Measurements from ENCODE around the gene SULF2.
"Not testable (repeated sequence)": the region's sequence is repeated elsewhere in the genome, so short reads cannot be mapped to it uniquely, and the experiment has no call there.

The SULF2 gene

DNA sequence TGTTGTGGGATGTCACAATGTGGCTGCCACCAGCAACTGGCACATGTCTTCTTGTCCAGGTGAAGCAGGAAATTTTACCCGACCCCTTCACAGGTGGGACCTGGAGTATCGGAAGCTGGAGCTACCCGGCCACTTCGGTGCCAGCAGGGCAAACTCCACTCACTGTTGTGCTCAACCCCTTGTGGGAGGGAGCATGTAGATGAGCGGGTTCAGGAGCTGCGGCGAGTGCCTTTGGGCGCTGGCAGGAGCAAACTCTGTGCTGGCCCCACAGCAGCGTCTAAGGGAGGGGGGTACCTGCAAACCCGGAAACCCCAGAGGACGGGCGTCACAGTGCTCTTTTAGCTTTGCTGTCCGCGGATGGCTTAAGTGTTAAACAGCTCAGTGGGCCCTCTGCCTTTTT lies 20.7 kb upstream of the SULF2 start:
- in situ Hi-C loops (cut with MboI; ENCODE audit: low sequenced_read_pairs), result no loop called here

DNA sequence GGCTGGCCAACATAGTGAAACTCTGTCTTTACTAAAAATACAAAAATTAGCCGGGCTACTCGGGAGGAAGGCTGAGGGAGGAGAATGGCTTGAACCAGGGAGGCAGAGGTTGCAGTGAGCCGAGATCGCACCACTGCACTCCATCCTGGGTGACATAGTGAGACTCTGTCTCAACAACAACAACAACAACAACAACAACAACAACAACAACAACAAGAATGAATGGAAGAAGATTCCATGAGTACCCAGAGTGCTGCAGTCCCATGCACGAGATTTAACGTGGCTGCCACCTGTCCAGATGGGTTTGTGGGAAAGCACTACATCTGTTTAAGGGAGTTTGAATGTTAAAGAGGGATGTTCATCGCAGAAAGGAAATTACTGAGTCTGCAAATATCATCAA lies 19.7 kb upstream of the SULF2 start:
- in situ Hi-C loops (cut with MboI; ENCODE audit: low sequenced_read_pairs), result not testable (repeated sequence)

DNA sequence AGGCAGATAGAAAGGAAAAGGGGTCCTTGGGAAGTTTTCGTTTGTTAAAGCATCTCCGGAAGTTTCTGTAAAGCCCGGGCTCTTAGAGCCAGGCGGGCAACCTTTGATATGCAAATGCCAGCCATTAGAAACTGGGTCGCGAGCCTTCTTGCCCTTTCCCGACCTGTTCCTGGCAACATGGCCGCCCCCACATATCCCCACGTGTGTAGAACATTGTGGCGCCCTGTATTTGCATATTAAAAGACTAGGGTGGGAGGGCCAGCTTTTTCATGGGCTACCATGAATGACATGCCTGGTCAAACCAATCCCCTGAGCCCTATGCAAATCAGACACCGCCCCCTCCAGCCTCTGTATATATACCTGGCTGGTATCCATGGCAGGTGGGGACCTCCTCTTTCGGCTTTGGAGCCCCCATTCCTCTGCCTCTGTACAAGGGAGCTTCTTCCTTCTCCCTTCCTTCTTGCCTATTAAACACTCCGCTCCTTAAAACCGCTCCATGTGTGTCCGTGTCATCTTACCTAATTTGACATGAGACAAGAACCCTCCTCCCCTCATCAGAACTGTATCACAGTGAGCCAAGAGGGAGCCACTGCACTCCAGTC lies 19.0 kb upstream of the SULF2 start:
- in situ Hi-C loops (cut with MboI; ENCODE audit: low sequenced_read_pairs), result not testable (repeated sequence)

DNA sequence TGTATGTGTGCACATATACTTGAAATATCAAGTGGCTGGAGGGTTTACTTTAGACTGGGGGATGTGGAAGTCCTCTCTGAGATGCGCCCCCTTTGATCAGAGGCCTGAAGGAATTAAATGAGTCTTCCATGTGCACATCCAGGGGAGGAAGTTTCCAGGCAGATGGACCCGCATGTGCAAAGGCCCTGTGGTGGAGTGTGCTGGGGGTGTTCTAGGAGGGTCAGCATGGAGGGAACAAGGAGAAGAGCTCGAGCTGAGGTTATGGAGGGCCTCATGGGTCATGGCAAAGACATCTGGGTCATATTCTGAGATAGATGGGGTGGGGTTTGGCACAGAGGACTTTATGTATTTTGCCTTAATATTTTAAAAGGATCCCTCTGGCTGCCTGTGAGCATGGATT lies 17.7 kb upstream of the SULF2 start:
- in situ Hi-C loops (cut with MboI; ENCODE audit: low sequenced_read_pairs), result no loop called here

DNA sequence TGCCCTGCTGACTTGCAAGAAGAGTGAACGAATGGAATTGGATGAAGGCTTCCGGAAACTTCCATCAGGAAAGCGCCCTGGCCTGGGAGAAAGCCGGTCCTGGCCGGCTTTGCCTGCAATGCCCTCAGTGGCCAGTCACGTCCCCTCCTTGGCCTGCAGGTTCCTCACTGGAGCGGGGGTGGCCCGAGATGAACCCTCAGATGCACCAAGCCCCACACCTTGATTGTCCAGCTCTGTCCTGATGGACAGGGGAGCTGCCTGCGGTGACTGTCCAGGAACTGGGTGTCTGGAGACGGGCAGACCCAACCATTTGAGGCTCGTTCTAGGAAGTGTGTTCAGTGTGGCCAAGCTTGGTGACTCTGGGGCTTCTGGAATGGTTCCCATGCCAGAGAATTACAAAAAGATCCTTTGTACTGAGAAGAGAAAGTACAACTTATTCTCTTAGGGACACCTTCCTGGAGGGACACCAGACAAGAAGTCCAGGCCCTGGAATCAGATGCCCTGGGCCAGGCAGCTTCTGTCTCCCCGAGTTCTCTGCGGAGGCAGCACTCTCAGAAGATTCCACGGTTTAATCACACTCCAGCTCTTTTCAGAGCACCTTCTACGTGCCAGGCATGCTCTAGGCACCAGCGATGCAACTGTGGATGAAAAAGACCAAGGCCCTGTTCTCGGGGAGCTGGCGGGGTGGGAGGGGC lies 17.1 kb upstream of the SULF2 start:
- in situ Hi-C loops (cut with MboI; ENCODE audit: low sequenced_read_pairs), result no loop called here

DNA sequence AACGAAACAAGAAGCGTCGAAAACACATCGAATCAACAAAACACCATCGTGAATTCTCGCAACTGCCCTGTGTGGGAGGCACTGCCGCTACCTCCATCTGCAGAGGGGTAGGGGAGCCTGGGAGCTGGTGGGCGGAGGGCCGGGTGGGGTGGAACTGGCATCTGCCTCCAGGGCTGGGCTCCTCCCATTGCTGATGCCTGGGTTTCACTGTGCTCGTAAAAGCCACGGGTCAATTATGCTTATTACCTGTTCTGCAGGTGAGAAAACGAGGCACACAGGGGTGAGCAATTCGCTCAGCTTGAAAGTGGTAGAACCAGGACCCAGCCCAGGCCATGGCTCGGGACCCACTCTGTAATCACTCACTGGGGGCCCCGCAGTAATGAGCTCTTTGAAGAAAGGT lies 16.5 kb upstream of the SULF2 start:
- in situ Hi-C loops (cut with MboI; ENCODE audit: low sequenced_read_pairs), result no loop called here

DNA sequence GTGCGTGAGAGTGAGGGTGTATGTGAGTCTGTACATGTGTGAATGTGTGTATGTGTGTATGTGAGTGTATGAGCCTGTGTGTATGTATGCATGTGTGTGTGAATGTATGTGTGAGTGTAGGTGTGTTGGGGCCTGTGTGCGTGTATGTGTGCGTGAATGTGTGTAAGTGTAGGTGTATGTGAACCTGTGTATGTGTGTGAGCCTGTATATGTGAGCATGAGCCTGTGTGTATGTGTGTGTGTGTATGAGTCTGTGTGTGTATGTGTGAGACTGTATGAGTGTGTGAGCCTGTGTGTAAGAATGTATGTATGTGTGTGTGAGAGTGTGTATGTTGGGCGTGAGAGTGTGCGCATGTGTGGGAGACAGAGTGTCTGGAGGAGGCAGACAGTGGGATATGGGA lies 15.8 kb upstream of the SULF2 start:
- in situ Hi-C loops (cut with MboI; ENCODE audit: low sequenced_read_pairs), result no loop called here

DNA sequence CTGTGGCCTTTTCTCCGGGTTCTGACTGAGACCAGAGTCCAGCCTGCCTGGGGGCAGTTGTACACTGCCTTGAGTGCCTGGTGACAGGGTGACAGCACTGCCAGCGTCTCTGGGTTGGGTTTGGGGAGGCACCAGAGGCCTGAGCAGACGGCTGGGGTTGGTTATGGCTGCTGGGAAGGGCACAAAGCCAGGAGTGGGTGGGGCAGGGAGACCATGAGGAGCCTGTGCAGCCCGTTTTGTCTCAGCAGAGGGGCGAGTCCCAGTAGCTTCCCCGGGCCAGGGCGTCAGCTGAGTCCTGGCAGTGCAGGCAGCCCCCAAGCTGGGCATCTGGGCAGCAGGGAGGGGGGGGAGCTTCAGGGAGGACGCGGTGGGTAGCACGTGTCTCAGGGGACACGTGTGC lies 15.3 kb upstream of the SULF2 start:
- in situ Hi-C loops (cut with MboI; ENCODE audit: low sequenced_read_pairs), result no loop called here

DNA sequence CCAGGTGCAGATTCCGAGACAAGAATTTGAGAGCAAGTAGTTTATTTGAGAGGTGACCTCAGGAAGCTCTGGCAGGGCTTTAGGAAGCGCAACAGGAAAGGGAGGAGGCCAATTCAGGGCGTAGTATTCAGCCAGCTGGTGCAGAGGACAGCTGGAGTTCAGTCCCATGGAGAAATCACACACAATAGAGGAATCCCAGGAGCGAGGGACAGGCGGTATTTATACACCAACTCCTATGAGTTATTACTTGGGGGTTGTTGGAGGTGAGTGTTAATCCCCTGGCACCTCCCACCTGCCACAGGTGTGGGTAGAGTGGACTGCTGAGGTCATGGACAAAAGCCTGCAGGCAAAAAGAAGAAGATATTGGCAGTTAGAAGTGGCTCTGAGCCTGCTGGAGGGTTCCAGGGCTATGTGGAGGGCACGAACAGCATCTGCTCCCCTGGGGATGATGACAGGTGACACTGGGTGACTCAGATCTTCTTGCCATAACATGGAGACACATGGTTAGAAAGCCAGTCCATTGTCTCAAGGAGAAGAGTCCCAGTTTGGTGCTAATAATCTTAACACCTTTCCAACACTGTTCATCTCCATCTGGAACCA lies 13.9 kb upstream of the SULF2 start:
- in situ Hi-C loops (cut with MboI; ENCODE audit: low sequenced_read_pairs), result no loop called here

DNA sequence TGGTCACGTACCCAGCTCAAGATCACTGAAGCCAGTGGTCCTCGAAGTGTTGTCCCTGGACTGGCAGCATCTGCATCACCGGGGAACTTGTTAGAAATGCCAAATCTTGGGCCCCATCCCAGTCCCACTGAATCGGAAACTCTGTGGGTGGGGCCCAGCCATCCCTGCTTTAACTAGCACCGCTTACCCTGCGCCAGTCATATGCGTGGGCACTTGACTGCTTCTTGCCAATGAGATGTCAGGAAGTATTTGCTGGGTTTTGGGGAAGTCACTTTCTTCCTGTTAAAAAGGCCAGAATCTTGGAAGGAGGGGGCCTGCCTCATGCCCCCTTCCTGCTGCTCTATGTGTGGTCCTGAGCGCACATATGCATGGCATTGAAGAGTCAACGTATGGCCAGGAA lies 11.7 kb upstream of the SULF2 start:
- in situ Hi-C loops (cut with MboI; ENCODE audit: low sequenced_read_pairs), result no loop called here

DNA sequence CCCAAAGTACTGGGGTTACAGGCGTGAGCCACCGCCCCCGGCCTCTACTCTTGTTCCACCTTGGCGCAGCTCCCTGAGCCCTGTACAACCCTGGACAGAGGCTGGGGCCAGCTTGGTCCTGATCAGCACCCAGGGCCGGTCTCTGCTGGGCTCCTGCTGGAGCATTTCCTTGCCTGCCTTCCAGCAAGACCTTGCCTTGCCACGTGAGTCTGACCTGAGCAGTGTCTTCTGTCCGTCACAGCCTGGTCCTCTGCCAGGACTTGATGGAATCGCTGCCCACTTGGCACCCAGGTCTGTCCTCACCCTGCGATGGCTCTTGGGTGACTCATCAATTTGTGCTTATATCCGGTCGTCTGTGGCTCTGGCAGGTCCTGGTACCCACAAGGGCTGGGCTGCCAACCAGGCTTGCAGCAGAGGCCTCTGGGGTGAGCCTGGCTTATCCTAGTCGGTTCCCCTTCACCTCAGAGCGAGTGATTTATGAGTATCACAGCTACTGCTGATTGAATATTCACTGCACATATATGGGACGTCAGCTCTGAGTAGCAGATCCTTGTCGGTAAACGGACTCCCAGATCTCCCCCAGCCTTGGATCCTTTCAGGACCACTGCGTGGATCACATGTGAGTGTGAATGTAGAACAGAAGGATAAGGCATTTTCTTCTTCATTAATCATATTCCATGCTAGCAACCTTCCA lies 10.1 kb upstream of the SULF2 start:
- in situ Hi-C loops (cut with MboI; ENCODE audit: low sequenced_read_pairs), result no loop called here

DNA sequence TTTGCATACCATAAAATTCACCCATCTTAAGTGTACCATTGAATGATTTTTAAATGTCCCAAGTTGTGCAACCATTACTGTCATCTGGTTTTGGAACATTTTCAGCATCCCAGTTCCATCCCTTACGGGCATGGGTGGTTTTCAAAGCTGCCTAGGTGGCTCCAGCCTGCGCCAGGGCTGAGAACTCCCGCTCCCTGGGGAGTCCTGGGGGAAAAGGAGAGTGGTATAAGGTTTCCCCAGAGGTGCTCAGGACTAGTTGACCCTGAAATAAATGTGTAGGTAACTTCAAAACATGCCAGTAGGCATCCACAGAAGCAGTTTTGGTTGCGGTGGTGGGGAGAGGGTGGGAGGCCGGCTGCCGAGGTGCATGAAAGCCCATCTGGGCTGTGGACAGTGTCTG lies 9.0 kb upstream of the SULF2 start:
- in situ Hi-C loops (cut with MboI; ENCODE audit: low sequenced_read_pairs), result not testable (repeated sequence)

DNA sequence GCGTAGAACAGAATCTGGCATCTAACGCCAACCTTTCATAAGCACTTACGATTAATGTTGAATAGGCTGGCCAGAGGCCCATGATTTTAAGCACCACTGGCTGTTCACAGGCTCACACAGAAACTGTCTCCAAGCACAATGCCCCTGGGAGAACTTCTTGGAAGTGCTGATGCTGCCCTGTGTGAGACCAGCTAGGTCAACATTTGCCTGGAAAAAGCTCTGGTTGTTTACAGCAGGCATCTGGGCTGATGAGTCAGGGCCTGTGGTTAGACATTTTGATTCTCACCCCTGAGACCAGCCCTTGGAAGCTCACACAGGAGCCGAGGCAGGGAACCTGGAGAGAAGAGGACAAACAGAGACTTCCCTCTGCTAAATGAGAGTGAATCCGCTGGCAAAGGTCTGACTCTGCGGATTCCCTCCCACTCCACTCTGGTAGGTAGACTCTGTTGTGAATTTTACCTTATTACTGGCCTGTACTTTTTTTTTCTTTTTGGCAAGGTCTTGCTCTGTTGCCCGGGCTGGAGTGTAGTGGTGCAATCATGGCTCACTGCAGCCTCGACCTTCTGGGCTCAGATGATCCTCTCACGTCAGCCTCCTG lies 6.8 kb upstream of the SULF2 start:
- in situ Hi-C loops (cut with MboI; ENCODE audit: low sequenced_read_pairs), result no loop called here

DNA sequence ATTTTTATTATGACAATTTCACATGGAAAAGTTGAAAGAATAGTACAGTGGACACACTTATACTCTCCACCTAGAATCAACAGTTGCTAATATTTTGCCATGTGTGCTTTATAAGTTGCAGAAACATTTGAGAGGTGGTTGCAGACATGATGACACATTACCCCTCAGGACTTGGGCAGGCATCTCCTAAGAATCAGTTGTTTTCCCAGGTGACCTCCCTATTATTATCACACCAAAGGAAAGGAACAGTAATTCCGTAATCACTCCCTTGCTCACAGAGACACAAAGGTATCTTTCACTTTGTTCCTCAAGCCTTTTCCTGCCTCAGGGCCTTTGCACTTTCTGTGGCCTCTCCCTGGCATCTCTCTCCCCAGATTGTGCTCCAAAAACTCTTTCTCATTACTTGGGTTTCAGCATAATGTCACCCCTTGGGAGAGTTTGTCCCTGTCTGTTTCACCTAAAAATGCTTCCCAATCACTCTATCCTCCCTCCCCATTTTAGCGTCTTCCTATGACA lies 5.9 kb upstream of the SULF2 start:
- in situ Hi-C loops (cut with MboI; ENCODE audit: low sequenced_read_pairs), result no loop called here

DNA sequence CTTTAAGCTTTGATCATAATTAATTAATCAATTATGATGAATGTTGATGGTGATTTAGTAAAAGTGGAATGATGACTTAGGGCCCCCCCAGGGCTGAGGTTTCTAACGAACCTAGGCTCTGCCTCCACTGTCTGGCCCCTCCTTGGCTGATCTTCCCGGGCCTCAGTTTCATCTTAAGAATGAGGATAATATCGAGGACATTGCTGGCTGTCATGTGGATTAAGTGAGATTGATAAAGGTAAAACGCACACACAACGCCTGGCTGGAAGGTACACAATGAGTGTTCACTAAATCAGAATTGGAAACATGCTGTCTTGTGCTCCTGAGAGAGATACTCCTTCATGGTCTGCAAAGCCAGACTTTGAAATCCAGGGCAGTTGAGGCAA lies 5.3 kb upstream of the SULF2 start:
- in situ Hi-C loops (cut with MboI; ENCODE audit: low sequenced_read_pairs), result no loop called here

DNA sequence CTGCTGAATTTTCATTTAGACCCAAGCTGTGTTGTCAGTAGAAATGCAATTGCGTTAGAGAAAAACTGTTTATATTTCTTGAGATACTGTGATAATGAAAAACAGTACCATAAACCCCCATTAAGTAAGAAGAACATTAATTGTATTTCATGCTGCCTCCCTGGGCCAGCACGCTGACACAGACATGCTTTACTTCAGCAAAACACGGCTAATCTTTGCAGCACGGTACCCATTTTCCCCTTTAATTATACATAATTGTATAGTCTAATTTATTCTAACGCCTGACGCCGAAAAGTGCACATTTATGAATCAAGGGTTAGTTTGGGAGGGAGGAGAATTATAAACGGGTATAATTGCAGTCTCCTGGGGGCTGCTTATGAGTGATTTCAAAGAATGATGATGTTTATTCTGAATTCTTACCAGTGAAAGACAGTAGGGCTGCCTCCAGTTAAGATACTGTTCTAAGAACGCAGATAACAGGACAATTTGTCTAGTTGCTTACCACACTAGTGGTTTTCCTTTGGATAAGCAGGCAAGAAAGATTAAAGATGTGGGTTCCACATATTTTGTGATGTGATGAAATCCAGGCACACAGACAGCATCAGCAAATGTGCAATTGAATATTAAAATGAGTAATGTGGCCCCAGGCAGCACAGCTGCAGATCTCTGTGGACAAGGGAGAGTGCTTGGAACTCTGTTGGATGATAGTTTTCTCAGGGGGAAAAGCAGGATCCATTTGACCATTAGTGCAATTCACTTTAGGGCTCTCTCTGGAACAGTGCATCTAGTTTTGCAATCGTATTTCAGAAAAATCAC lies 4.7 kb upstream of the SULF2 start:
- in situ Hi-C loops (cut with MboI; ENCODE audit: low sequenced_read_pairs), result no loop called here

DNA sequence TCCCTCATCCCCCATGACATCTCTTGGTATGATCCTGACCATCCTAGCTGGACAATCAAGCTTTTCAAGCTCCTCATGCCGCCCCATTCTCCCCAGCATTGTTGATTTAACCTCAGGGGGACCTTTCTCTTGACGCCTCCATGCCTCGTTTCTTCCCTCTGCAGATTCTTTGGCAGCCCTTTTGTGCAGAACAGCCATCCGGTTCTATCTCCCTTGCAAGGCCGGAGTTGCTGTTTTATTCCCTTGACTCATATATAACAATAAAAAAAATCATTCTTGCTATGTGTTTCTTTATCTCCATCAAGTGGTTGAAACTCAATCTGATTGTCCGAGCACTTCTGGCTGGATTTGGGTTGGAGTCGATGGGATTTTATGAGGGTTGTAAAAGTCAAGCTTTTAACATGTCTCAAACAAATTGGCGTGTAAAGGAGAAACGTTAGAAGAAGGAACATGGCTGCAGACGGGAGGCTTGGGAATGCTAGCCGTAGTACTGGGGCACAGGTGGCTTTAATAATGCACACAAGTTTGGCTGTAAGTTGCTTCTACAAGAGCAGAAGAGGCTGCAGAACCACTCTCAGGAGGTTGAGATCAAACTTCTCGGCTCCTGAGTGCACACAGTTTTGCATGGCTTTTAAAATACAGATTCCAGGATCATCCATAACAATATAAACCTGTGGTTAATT lies 3.9 kb upstream of the SULF2 start:
- in situ Hi-C loops (cut with MboI; ENCODE audit: low sequenced_read_pairs), result no loop called here

DNA sequence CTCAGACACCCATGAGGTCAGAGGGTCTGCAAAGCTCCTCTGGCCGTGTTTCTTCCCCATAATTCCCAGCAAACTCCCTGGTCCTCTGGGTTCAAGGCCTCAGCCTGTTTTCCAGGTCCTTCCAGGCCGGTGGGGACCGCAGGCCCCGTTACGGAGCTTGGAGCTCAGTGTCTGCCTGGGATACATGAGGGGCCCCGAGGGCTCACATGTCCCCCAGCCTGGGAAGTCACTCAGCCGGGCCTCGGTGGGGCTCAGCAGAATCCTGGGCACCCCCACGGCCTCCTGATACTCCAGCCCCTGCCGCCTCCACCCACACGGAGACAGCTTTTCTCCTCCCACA lies 3.4 kb upstream of the SULF2 start:
- in situ Hi-C loops (cut with MboI; ENCODE audit: low sequenced_read_pairs), result no loop called here

DNA sequence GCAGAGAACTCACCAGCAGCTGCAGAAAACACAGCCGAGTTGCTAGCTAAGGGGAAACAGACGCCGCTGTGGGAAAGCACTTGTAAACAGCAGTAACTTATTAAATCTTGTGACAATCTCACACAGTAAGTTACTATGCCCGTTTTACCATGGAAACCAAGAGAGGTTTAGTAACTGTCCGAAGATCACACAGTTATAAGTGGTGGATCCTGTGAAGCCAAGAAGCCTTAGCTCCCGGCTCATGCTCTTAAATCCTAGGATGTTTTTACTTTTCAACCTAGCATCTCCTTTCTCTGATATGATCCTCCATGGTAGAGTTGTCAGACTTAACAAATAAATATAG lies 1.5 kb upstream of the SULF2 start:
- in situ Hi-C loops (cut with MboI; ENCODE audit: low sequenced_read_pairs), result no loop called here
